ENCODE measurements around the gene SCGB1D1. TPM values are rescaled to one million over a fixed set of nuclear protein-coding genes. Genes with fewer than 3 reads are reported as not detected.

SCGB1D1 gene
- polyA plus RNA-seq, 1 of the 3 experiments (the other 2 are of a cell fraction) = not detected

Other genes with a start within 250 kb of the SCGB1D1 start
- 0.30 and 0.47 TPM in 2 replicates for gene BEST1, start 239.9 kb upstream of the SCGB1D1 start, polyA plus RNA-seq (2012; rRNA removed)
- 879 and 1,229 TPM in 2 replicates for gene FTH1, start 222.6 kb upstream of the SCGB1D1 start, polyA plus RNA-seq (2012; rRNA removed)
- 14.5 and 20.1 TPM in 2 replicates for gene INCENP, start 66.2 kb upstream of the SCGB1D1 start, polyA plus RNA-seq (2012; rRNA removed)
- gene SCGB2A1, start 18.5 kb downstream of the SCGB1D1 start, polyA plus RNA-seq (2012; rRNA removed) = not detected in 2 replicates
- gene SCGB1D2, start 52.0 kb downstream of the SCGB1D1 start, polyA plus RNA-seq (2012; rRNA removed) = not detected in 2 replicates
- not detected in 2 replicates for gene SCGB2A2, start 79.9 kb downstream of the SCGB1D1 start, polyA plus RNA-seq (2012; rRNA removed)
- gene SCGB1D4, start 108.9 kb downstream of the SCGB1D1 start, polyA plus RNA-seq (2012; rRNA removed) = not detected in 2 replicates
- 2.6 and 4.3 TPM in 2 replicates for gene ASRGL1, start 147.2 kb downstream of the SCGB1D1 start, polyA plus RNA-seq (2012; rRNA removed)
- not detected in 2 replicates for gene SCGB1A1, start 228.8 kb downstream of the SCGB1D1 start, polyA plus RNA-seq (2012; rRNA removed)